PC-3 (cell line): ENCODE measurements around the gene PGBD5. TPM values are rescaled to one million over a fixed set of nuclear protein-coding genes. Genes with fewer than 3 reads are reported as not detected.

Experiments
- ATAC-seq: fragments of 200-7000 bp; cut with Tn5 transposase; 2 replicates; pipeline ENCODE4 v1.9.1; 2020; ENCODE audit warnings: mild to moderate bottlenecking, moderate library complexity
- BruUV-seq: library from RNA; stranded (reverse); fragments of 400-500 nt; replicated peaks from 2 replicates; lab custom pipeline; 2021; lab: Mats Ljungman, UMichigan
- CTCF ChIA-PET: fragments of 300-600 bp; sonication (Branson Sonifier 250); formaldehyde crosslinking; loops from one replicate; lab custom pipeline; 2022; ENCODE audit warnings: antibody characterized with exemption; lab: Charles Lee
- POLR2A ChIA-PET: fragments of 300-600 bp; sonication (Branson Sonifier 250); formaldehyde crosslinking; loops from one replicate; lab custom pipeline; 2022; ENCODE audit warnings: antibody characterized with exemption; ENCODE audit not compliant: unreplicated experiment; lab: Charles Lee
- DNase-seq: peaks from one replicate; pipeline ENCODE4 v3.0.0-alpha.2; 2015
- H2AFZ ChIP-seq: fragments of 300-600 bp; sonication (generic); 2 replicates; pipeline ENCODE4 v1.6.0; 2016; ENCODE audit warnings: antibody characterized with exemption, low read length
- H3F3A ChIP-seq: fragments of 300-600 bp; sonication (generic); one replicate; pipeline ENCODE4 v1.6.0; 2017; ENCODE audit warnings: antibody characterized with exemption, low read length, control low read depth, mild to moderate bottlenecking; ENCODE audit not compliant: unreplicated experiment
- H3K27ac ChIP-seq: fragments of 300-600 bp; sonication (generic); 2 replicates; pipeline ENCODE4 v1.5.1; 2016; ENCODE audit warnings: mild to moderate bottlenecking, low read length
- H3K27me3 ChIP-seq: fragments of 300-600 bp; sonication (generic); 2 replicates; pipeline ENCODE4 v1.6.1; 2016; ENCODE audit warnings: low read length, mixed read lengths
- H3K36me3 ChIP-seq: fragments of 300-600 bp; sonication (generic); 2 replicates; pipeline ENCODE4 v1.6.1; 2016; ENCODE audit warnings: low read depth, mixed run types, low read length, mixed read lengths
- H3K4me1 ChIP-seq: fragments of 300-600 bp; sonication (generic); 2 replicates; pipeline ENCODE4 v1.5.1; 2016; ENCODE audit warnings: low read length; ENCODE audit not compliant: insufficient read depth
- H3K4me2 ChIP-seq: fragments of 300-600 bp; sonication (generic); 2 replicates; pipeline ENCODE4 v1.6.0; 2016; ENCODE audit warnings: low read length
- H3K4me3 ChIP-seq: fragments of 300-600 bp; sonication (generic); 2 replicates; pipeline ENCODE4 v1.5.1; 2016; ENCODE audit warnings: mild to moderate bottlenecking, low read length, mixed read lengths
- H3K79me2 ChIP-seq: fragments of 300-600 bp; sonication (generic); 2 replicates; pipeline ENCODE4 v1.6.1; 2017; ENCODE audit warnings: low read length, mixed read lengths
- H3K9ac ChIP-seq: fragments of 300-600 bp; sonication (generic); 2 replicates; pipeline ENCODE4 v1.6.0; 2016; ENCODE audit warnings: mild to moderate bottlenecking, low read length
- H3K9me2 ChIP-seq: fragments of 300-600 bp; sonication (generic); replicated peaks from 2 replicates; pipeline ENCODE4 v1.6.1; 2016; ENCODE audit warnings: mixed run types, low read length, mixed read lengths
- H3K9me3 ChIP-seq: fragments of 300-600 bp; sonication (generic); 2 replicates; pipeline ENCODE4 v1.6.1; 2016; ENCODE audit warnings: low read length, mixed read lengths
- H4K20me1 ChIP-seq: fragments of 300-600 bp; sonication (generic); 2 replicates; pipeline ENCODE4 v1.6.1; 2016; ENCODE audit warnings: low read length, mixed read lengths
- EZH2 ChIP-seq: fragments of 300-600 bp; sonication (generic); IDR thresholded peaks from one replicate; pipeline ENCODE4 v1.6.1; 2017; ENCODE audit warnings: antibody characterized with exemption, mild to moderate bottlenecking, low read length; ENCODE audit not compliant: unreplicated experiment
- EZH2phosphoT487 ChIP-seq: fragments of 300-600 bp; sonication (generic); IDR thresholded peaks from 2 replicates; pipeline ENCODE4 v1.6.1; 2018; ENCODE audit warnings: mild to moderate bottlenecking, antibody characterized with exemption, low read length, borderline replicate concordance
- intact Hi-C: fragments of 100-400 bp; cut with micrococcal nuclease; formaldehyde crosslinking; loops from 2 replicates; pipeline ENCODE4 v1.9.0; 2023
- total RNA-seq: library from RNA; depleted of rRNA; stranded (reverse); fragments of >200 nt; gene quantifications from 2 replicates; pipeline ENCODE4 v1.2.3, GENCODE V29; 2014
- TF ChIP-seq, protein P1 (sequence below): fragments of 300-600 bp; sonication (generic); conservative IDR thresholded peaks from 2 replicates; pipeline ENCODE4 v1.5.1; 2017; ENCODE audit warnings: antibody characterized with exemption, low read depth, mild to moderate bottlenecking, low read length

Gene PGBD5
- total RNA-seq, 1 experiment from 2014 or later = under 0.01 TPM

DNA sequence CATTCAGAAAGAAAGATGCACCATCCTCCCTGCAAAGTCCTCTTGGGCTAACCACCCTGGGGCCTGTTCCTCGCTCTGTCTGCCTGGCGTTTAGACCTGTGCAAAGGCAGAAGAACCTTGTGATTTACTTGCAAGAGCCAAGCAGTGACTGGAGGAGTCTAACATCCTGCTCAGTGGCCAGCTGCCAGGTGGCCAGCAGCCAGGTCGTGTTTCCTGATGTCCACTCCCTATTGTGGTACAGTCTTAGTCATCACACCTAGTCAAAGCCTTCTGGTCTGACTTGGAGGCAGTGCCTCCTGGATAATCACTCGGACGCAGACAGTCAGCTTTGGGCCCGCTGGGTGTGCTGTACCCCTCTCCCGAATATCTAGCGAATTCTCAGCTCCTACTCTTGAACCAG is 118.1 kb downstream of the PGBD5 start:
- Histone ChIP-seq H3K9me2 (no peaks in the 10 kb centered on the region), H3F3A (no peaks in the 10 kb centered on the region), H4K20me1 (no peaks in the 10 kb centered on the region), H2AFZ (no peak overlapping the region), H3K36me3 (no peaks in the 10 kb centered on the region), H3K4me3 (no peak overlapping the region), H3K9ac (no peak overlapping the region), H3K4me1 (peaks cover 19% of the 10 kb centered on the region), H3K9me3 (no peaks in the 10 kb centered on the region), H3K27ac (peak overlapping the region; percentile 36), H3K79me2 (no peaks in the 10 kb centered on the region), H3K27me3 (peaks cover 5% of the 10 kb centered on the region; the same call in 1 of the 2 replicates), H3K4me2 (peak overlapping the region; percentile 45)
- no TSS peak for BruUV-seq
- no peak for TF ChIP-seq EZH2phosphoT487
- TF ChIP-seq, protein P1, sequence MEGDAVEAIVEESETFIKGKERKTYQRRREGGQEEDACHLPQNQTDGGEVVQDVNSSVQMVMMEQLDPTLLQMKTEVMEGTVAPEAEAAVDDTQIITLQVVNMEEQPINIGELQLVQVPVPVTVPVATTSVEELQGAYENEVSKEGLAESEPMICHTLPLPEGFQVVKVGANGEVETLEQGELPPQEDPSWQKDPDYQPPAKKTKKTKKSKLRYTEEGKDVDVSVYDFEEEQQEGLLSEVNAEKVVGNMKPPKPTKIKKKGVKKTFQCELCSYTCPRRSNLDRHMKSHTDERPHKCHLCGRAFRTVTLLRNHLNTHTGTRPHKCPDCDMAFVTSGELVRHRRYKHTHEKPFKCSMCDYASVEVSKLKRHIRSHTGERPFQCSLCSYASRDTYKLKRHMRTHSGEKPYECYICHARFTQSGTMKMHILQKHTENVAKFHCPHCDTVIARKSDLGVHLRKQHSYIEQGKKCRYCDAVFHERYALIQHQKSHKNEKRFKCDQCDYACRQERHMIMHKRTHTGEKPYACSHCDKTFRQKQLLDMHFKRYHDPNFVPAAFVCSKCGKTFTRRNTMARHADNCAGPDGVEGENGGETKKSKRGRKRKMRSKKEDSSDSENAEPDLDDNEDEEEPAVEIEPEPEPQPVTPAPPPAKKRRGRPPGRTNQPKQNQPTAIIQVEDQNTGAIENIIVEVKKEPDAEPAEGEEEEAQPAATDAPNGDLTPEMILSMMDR = no peak
- TF ChIP-seq EZH2 = no peak
- peak; percentile 100 for DNase-seq
- CTCF ChIA-PET = interaction anchor here (0.6 kb wide), 1 partner anchor 1049 kb away, joined by 7 read pairs; no protein-coding TSS in a partner anchor
- POLR2A ChIA-PET = interaction anchor here (1.1 kb wide), 1 partner anchor 203 kb away, joined by 4 read pairs; no protein-coding TSS in a partner anchor
- intact Hi-C loops = loop anchor here (5.0 to 10.0 kb wide), 2 partner anchors 121 to 203 kb away; no protein-coding TSS in a partner anchor
- peak; percentile 90 for ATAC-seq

DNA sequence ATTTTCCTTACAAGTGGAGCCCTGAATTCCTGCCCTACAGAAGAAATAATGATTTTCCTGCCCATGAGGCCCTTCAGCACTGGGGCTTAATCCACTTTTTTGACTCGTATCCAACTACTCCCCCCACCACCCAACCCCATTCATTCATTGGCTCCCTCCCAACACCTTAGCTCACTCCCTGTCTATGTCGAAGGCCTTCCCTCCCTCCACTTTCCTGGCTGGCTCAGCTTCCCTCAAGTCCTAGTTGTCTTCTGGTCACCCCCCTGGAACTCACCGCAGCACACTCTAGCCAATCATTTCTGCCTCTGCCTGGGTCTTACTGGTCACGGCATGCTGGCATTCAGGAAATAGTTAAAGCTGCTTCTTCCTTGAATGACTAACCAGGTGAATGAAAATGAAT is 118.9 kb downstream of the PGBD5 start:
- Histone ChIP-seq H2AFZ (no peak overlapping the region), H3K27me3 (no peaks in the 10 kb centered on the region), H3K9me2 (no peaks in the 10 kb centered on the region), H3K4me3 (no peak overlapping the region), H3F3A (no peaks in the 10 kb centered on the region), H3K4me2 (peak overlapping the region; percentile 45), H3K4me1 (peaks cover 19% of the 10 kb centered on the region), H3K9ac (no peak overlapping the region), H3K36me3 (no peaks in the 10 kb centered on the region), H3K27ac (no peak overlapping the region), H3K79me2 (no peaks in the 10 kb centered on the region), H4K20me1 (no peaks in the 10 kb centered on the region), H3K9me3 (no peaks in the 10 kb centered on the region)
- TF ChIP-seq EZH2 (no peak), EZH2phosphoT487 (no peak)
- TF ChIP-seq, protein P1 = no peak
- ChIA-PET CTCF (interaction anchor here (0.6 kb wide), 1 partner anchor 217 kb away, joined by 4 read pairs; no protein-coding TSS in a partner anchor), POLR2A (interaction anchor here (1.1 kb wide), 1 partner anchor 203 kb away, joined by 4 read pairs; no protein-coding TSS in a partner anchor)
- DNase-seq (peak; percentile 57), ATAC-seq (peak; percentile 16; the same call in 1 of the 2 replicates)
- BruUV-seq = no TSS peak
- intact Hi-C loops = loop anchor here (5.0 to 10.0 kb wide), 2 partner anchors 120 to 202 kb away; no protein-coding TSS in a partner anchor

DNA sequence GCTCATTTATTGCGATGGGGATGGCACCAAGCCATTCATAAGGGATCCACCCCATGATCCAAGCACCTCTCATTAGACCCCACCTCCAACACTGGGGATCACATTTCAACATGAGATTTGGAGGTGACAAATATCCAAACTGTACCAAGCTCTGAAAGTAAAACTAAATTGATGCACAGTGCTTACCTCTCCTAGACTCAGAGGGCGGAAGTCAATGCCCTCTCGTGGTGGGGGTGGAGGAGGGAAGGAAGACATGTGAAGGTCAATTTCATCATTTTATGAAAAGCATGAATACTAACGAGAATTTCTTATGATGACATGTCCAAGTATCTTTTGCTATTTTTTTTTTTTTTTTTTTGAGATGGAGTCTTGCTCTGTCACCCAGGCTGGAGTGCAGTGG is 120.0 kb downstream of the PGBD5 start:
- H3K9me3 ChIP-seq = no peaks in the 10 kb centered on the region
- intact Hi-C loops = loop anchor here (5.0 to 10.0 kb wide), 2 partner anchors 119 to 201 kb away; no protein-coding TSS in a partner anchor
- H3K4me1 ChIP-seq = peaks cover 19% of the 10 kb centered on the region
- H3K27ac ChIP-seq = no peak overlapping the region
- no peaks in the 10 kb centered on the region for H4K20me1 ChIP-seq
- no peaks in the 10 kb centered on the region for H3K27me3 ChIP-seq
- no peak overlapping the region for H3K9ac ChIP-seq
- POLR2A ChIA-PET = no interaction called here
- no TSS peak for BruUV-seq
- no peaks in the 10 kb centered on the region for H3K9me2 ChIP-seq
- no peaks in the 10 kb centered on the region for H3F3A ChIP-seq
- H3K36me3 ChIP-seq = no peaks in the 10 kb centered on the region
- H3K79me2 ChIP-seq = no peaks in the 10 kb centered on the region
- TF ChIP-seq EZH2 (no peak), EZH2phosphoT487 (no peak)
- TF ChIP-seq, protein P1 = no peak
- no peak overlapping the region for H3K4me3 ChIP-seq
- no peak for ATAC-seq
- no peak overlapping the region for H2AFZ ChIP-seq
- CTCF ChIA-PET = no interaction called here
- no peak for DNase-seq
- no peak overlapping the region for H3K4me2 ChIP-seq
